ENCODE results near the gene IPO13. TPM values are rescaled to one million over a fixed set of nuclear protein-coding genes. Genes with fewer than 3 reads are reported as not detected.

IPO13 gene
- polyA plus RNA-seq, 4 donors: 32.2 to 48.9 (median 39.3) TPM

- peak in 2 of 4 donors; percentile 91 to 95 for DNase-seq (ENCODE audit: low read depth in 4 of 4, low spot score in 2 of 4)
Measured at GRCh38 chr1:43969746-43970466, 23.2 kb downstream of the IPO13 start, which contains the start of gene DPH2. Gene DPH2, plus strand, starts transcription at chr1:43970010. Its CDS starts 166 bp downstream, at chr1:43970176.

DNA sequence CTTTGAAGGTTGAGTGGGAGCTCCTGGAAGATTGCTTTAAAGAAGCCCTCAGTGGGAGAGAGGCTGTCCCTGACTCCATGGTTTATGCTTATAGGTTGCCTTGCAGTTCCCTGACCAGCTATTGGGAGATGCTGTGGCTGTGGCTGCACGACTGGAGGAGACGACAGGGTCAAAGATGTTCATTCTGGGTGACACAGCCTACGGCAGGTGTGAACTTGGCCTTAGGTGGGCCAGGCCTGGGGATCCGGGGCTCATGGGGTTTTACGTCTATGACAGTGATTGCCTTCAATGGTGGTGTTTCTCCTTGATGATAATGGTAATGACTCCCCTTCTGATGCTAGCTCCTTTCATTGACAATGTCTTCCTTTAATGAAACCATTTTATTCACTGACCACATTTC lies 23.8 kb downstream of the IPO13 start:
- no peak for DNase-seq (ENCODE audit: low read depth in 4 of 4, low spot score in 2 of 4)

- DNase-seq (ENCODE audit: low read depth in 4 of 4, low spot score in 2 of 4): no peak
Measured at GRCh38 chr1:43970911-43971310, 24.2 kb downstream of the IPO13 start.

GRCh38 chr1:43971336-43971980 lies 24.7 kb downstream of the IPO13 start:
- no peak for DNase-seq (ENCODE audit: low read depth in 4 of 4, low spot score in 2 of 4)

- no peak for DNase-seq (ENCODE audit: low read depth in 4 of 4, low spot score in 2 of 4)
Measured at GRCh38 chr1:43973981-43974442, 27.3 kb downstream of the IPO13 start.

DNA sequence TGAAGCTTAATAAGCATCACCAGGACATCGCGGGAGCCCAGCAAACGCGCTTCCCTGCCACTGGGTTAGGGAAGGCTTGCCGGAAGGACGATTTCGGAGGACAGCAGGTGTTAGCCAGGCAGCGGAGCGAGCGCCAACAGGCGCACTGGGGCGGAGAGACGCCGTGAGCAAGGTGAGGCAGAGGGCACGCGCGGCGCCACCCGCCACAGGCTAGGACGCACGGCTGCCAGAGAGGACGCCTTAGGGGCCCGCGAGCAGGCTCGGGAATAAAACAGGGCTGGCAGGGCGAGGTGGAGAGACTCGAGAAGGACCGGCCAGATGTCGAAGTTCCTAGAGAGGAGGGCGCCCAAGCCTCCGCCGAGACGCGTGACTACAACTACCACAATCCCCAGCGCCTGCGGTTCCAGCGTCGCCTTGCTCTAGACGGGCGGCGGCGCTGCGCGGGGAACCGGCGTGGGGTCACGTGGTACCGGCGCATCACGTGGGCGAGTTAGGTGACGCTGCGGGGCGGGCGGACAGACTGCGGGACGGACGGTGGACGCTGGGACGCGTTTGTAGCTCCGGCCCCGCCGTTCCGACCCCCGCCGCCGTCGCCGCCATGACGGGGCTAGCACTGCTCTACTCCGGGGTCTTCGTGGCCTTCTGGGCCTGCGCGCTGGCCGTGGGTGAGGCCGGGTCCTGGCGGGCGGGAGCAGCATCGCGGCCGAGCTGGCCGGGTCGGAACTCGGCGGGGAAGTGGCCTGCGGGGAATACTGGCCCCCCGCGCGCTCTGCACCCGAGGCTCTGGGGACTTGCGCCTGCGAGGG lies 27.9 kb downstream of the IPO13 start, which contains the start of gene ATP6V0B:
Gene ATP6V0B, plus strand, starts transcription at position 518 of the 806 bp plus-strand sequence. Its CDS starts 81 bp downstream, at position 599.
- DNase-seq (ENCODE audit: low read depth in 4 of 4, low spot score in 2 of 4): peak in 2 of 4 donors; percentile 86 to 89

- no peak for DNase-seq (ENCODE audit: low read depth in 4 of 4, low spot score in 2 of 4)
Measured at GRCh38 chr1:43975249-43975961, 28.7 kb downstream of the IPO13 start.

DNA sequence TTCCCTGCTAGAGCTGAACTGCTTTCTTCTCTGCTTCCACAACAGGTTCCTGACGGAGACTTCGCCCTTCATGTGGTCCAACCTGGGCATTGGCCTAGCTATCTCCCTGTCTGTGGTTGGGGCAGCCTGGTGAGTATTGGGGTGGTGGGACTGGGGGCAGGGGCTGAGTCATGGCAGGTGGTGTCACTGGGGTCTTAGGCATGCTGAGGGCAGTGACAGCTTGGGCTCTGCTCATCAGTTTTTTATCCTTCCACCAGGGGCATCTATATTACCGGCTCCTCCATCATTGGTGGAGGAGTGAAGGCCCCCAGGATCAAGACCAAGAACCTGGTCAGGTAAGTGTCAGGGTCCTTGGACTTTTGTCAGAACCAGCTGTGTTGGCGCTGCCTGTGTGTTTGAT lies 29.3 kb downstream of the IPO13 start:
- DNase-seq (ENCODE audit: low read depth in 4 of 4, low spot score in 2 of 4): no peak

GRCh38 chr1:43976890-43977289 lies 30.1 kb downstream of the IPO13 start:
- no peak for DNase-seq (ENCODE audit: low read depth in 4 of 4, low spot score in 2 of 4)

- no peak for DNase-seq (ENCODE audit: low read depth in 4 of 4, low spot score in 2 of 4)
Measured at GRCh38 chr1:43977376-43978263, 30.9 kb downstream of the IPO13 start.

DNA sequence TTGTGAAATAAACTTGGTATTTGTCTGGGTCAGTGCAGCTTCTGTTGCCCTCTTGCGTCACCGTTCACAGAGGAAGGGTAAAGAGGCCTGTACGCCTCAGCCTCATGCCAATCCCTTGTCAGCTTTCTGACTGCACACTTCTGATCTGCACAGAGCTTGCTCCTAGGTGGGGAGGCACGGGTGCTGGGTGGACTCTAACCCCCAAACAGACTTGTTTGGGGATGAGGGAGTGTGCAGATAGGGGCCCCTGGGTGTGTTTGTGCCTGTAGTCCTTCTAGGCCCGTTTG lies 31.5 kb downstream of the IPO13 start:
- no peak for DNase-seq (ENCODE audit: low read depth in 4 of 4, low spot score in 2 of 4)

DNA sequence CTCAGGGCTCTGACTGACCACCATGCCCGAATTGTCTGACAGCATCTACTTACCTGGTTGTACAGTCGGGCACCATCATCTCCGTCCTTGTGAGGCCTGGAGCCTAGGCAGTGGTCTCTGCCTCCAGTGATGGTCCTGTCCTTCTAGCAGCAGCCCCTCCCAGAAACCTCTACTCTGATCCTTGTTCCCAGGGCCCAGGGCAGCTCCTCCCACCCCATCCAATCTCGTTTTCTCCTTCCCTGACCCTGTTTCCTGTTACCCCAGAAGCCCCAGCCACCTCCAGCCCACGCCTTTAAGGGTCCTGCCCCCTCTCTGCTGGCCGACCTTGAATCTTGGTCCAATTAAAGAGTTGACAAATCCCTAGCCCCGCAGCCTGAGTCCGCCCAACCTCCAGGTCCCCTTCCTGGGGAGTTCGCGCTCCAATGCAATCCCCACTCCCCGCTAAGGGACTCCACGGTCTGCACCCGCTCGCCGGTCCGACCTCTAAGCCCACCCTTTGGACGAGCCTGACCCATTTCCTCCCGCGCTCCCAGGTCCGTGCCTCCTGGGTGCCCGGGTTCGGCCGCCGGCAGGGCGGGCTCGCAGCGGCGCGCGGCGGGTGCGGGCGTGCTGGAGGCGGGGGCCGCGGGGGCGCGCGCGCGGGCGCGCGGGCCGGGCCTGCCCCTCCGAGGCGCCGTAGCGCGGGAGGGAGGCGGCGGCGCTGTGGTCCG lies 32.0 kb downstream of the IPO13 start, which contains the start of gene B4GALT2:
Gene B4GALT2, plus strand, starts transcription at position 660 of the 710 bp plus-strand sequence. CDS start 1,951 bp downstream, outside the sequence.
- DNase-seq (ENCODE audit: low read depth in 4 of 4, low spot score in 2 of 4): no peak

- no peak for DNase-seq (ENCODE audit: low read depth in 4 of 4, low spot score in 2 of 4)
Measured at GRCh38 chr1:43979261-43979527, 32.4 kb downstream of the IPO13 start.

DNA sequence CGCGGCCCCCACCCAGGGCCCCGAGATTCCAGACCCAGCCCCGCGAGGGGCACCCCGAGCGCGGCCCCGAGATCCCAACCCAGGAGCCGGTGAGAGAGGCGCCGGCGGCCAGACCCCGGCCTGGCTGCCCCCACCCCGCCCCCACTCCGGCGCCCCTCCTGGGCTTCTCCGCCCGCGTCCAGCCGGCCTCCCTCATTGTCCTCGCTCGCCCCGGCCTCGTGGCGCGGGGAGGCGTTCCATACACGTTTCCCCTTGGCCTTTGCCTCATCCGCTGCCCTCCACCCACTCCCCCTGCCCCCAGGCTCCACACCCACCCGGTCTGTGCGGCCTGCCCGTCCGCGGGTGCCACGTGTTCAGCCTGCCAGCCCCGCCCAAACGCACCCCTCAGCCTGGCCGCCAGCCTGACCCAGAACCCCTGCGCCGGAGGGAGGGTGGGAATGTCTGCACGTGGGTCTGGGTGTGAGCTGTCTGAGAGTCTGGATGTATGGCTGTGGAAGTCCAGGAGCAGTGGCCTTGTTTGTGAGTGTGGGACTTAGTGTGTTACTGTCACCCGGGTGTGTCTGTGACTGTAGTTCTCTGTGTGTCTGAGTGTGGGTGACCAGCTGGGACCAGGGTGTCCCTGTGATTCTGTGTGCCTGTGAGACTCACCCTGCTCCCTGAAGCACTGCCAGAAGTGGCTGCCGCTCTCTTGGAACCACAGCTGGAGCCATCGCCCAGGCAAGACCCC lies 32.9 kb downstream of the IPO13 start:
- no peak for DNase-seq (ENCODE audit: low read depth in 4 of 4, low spot score in 2 of 4)

DNA sequence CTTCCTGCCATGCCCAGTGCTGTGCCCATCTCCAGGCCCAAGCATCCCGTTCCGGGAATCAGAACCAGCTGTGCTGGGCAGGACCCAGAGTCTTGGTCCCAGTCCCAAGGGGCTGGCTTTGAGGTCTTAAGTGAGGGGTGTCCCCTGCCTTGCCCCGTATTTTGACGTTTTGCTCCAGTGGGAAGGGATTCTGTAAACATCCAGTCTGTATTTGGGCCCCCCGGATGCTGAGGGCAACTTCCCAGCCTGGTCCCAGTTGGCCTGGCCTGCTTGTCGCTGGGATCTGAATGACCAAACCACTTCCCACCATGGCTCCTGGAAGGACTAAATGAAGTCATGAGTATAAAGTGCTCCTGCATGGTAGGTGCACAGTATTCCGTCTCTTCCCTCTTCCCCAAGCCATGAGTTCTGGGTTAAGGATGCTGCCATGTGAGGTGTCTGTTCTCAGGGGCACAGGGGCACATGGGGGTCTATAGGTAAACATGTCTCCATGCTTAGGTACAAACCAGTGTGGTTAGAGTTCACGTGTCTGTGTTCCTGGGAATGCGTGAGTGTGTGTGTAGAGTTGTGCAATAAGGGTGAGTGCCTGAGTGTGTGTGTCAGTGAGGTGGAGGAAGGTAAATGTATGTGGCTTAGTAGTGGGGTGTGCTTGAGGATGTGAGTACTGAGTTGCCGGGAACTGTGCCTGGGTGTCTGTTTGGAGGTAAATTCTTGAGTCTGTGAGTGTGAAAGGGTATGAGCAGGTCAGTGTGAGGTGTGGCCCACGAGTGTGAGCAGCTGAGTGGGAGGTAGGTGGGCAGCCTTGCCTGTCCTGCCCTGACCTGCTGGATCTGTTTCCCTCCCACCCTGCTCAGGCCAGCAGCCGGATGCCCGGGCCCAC lies 33.7 kb downstream of the IPO13 start:
- no peak for DNase-seq (ENCODE audit: low read depth in 4 of 4, low spot score in 2 of 4)

- DNase-seq (ENCODE audit: low read depth in 4 of 4, low spot score in 2 of 4): no peak
Measured at GRCh38 chr1:43981135-43981491, 34.4 kb downstream of the IPO13 start.

DNA sequence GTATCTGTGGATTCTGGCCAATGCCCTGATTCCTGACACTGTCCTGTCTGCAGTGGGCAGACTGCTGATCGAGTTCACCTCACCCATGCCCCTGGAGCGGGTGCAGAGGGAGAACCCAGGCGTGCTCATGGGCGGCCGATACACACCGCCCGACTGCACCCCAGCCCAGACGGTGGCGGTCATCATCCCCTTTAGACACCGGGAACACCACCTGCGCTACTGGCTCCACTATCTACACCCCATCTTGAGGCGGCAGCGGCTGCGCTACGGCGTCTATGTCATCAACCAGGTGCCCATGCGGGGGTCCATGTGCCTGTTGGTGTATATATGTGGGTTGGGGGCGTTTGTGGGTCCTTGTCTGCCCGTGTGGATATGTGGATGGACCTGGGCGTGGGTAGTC lies 34.9 kb downstream of the IPO13 start:
- DNase-seq (ENCODE audit: low read depth in 4 of 4, low spot score in 2 of 4): no peak

GRCh38 chr1:43982241-43982640 lies 35.5 kb downstream of the IPO13 start:
- DNase-seq (ENCODE audit: low read depth in 4 of 4, low spot score in 2 of 4): no peak

All from left renal cortex interstitium (tissue), 4 donors.